Spinal cord (tissue), 10 donors: Measurements from ENCODE around the gene KAT6B. TPM values are rescaled to one million over a fixed set of nuclear protein-coding genes. Genes with fewer than 3 reads are reported as not detected.

Source experiments
- DNase-seq, 6 donors: peaks; one replicate each; pipeline versions ENCODE4 v3.0.0 to v3.0.0-alpha.2; 2013 to 2015; ENCODE audit warnings: low spot score in 6 of 6, low read depth in 4 of 6
- H3K27ac ChIP-seq: one replicate; pipeline ENCODE4 v1.5.1; 2013; ENCODE audit warnings: low read depth, low read length, control low read depth
- H3K27me3 ChIP-seq: one replicate; pipeline ENCODE4 v1.6.1; 2013; ENCODE audit warnings: low read length; ENCODE audit not compliant: control insufficient read depth, insufficient read depth
- H3K36me3 ChIP-seq: one replicate; pipeline ENCODE4 v1.6.1; 2013; ENCODE audit warnings: low read length; ENCODE audit not compliant: control insufficient read depth, insufficient read depth
- H3K4me1 ChIP-seq: one replicate; pipeline ENCODE4 v1.6.1; 2013; ENCODE audit warnings: low read length; ENCODE audit not compliant: control insufficient read depth, insufficient read depth
- H3K4me3 ChIP-seq: one replicate; pipeline ENCODE4 v1.5.1; 2013; ENCODE audit warnings: low read depth, low read length, control low read depth
- H3K9me3 ChIP-seq: one replicate; pipeline ENCODE4 v1.6.1; 2013; ENCODE audit warnings: low read length; ENCODE audit not compliant: control insufficient read depth, insufficient read depth
- WGBS: methylation state at CpG from one replicate; pipeline ENCODE4 v1.1.5; 2013; ENCODE audit warnings: missing lambda C conversion rate; ENCODE audit not compliant: insufficient coverage; 5-methylcytosine and 5-hydroxymethylcytosine counted together
- polyA plus RNA-seq, 2 donors: library from polyadenylated mRNA; unstranded; fragments of 120-200 nt; gene quantifications; one replicate each; pipeline ENCODE4 v1.2.1, GENCODE V29; 2013; ENCODE audit not compliant: insufficient read length in 2 of 2
- total RNA-seq, 2 donors: library from RNA; depleted of rRNA in 1 of 2; stranded (reverse); fragments of 120-200 nt in 1 of 2; fragments of >200 nt in 1 of 2; gene quantifications; one replicate each; pipeline versions ENCODE4 v1.2.3 to v1.2.4, GENCODE V29; 2013 to 2014
- donor health status: healthy.

KAT6B gene
- total and polyA plus RNA-seq, 4 donors: 30.6 to 93.6 (median 37.5) TPM

DNA sequence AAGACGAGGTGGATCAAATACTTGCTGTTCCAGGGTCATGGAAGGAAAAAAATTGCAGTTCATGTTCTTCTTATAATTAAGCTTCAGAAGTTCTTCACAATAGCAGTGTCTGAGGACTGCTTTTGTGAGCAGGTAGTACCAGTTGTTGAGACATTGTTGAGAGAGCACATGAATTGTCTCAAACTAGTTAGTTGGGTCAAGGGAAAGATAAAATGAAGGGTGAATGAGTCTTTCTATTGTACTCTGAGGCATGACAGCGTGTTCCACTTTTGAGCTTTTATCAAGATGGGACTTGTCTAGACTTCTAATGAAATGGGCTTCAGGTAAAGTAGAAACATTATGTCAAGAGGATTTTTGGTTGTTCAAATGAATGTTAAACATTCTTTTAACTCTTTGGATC, 26.0 kb downstream of the KAT6B start:
- DNase-seq: no peak
- no peak overlapping the region for H3K27ac ChIP-seq
- peaks cover 7% of the 10 kb centered on the region for H3K4me1 ChIP-seq
- peaks cover 8% of the 10 kb centered on the region for H3K36me3 ChIP-seq
- H3K9me3 ChIP-seq: no peaks in the 10 kb centered on the region
- no peak overlapping the region for H3K4me3 ChIP-seq
- 60% methylated on average over 1 of the region's 2 CpGs for WGBS
- H3K27me3 ChIP-seq: no peaks in the 10 kb centered on the region

DNA sequence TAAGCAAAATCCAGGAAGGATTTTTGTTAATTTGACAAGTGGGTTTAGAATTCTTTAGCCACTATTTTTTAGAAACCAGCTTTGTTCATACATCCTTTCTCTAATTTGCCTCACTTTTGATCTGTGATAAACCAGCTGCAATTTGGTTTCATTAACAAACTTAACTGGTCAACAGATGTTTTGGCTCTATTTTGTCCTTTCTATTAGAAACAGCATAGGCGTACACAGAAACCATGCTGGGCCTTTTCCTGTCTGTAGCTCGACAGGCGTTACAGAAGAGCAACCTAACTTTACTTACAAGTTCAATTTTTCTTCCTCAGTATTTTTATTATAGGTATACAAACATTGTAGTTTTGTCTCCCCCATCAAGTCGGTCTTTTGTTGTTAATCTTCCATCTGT, 28.2 kb downstream of the KAT6B start:
- no peaks in the 10 kb centered on the region for H3K9me3 ChIP-seq
- no peak for DNase-seq
- WGBS: no CpG with 5 or more reads among the region's 4 CpGs

DNA sequence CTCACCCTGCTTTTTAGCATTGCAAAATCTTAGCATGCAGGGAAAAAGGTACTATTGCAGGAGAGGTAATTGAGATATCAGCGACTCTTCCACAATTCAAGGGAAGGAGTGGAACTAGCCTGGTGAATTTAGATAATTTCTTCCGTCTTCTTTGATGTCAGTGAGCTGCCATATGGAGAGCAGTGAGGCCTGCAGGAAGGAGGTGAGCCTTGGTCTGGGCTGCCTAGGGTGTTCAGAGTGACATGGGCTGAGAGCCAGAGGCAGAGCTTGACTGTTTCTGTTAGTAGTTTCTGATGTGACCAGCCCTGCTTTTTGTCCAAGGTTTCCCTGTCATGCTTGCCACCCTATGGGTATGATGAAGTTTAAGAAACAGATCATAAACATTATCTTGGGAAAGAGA, 28.6 kb downstream of the KAT6B start:
- Histone ChIP-seq H3K4me3 (no peak overlapping the region), H3K27me3 (no peaks in the 10 kb centered on the region), H3K9me3 (no peaks in the 10 kb centered on the region), H3K4me1 (peaks cover 7% of the 10 kb centered on the region), H3K36me3 (peaks cover 2% of the 10 kb centered on the region), H3K27ac (no peak overlapping the region)
- peak in 1 of 6 donors; percentile 30 for DNase-seq
- WGBS: 52% methylated on average over 2 of the region's 2 CpGs

More for the DNA sequence above, 28.2 kb downstream of the KAT6B start:
- Histone ChIP-seq H3K27ac (no peak overlapping the region), H3K4me3 (no peak overlapping the region), H3K27me3 (no peaks in the 10 kb centered on the region), H3K36me3 (peaks cover 2% of the 10 kb centered on the region), H3K4me1 (peaks cover 7% of the 10 kb centered on the region)

DNA sequence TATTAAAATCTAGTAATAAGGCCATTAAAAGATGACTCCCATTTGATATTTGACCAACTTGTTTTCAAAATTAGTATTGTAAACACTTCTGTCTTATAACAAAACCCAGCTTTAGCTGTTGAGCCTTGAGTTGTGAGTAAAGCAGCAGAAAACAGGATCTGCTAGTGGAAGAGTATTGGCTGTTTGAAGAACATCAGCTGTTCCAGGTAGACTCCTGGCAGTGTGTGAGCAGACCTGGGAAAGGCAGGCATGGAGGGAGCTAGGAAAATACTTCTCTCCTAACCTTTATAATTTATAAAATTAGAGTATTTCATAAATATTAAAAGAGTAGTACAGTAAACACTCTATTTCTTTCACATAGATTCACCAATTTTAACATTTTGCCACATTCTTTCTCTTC, 29.0 kb downstream of the KAT6B start:
- Histone ChIP-seq H3K27ac (no peak overlapping the region), H3K4me1 (peaks cover 7% of the 10 kb centered on the region), H3K4me3 (no peak overlapping the region), H3K9me3 (no peaks in the 10 kb centered on the region), H3K27me3 (no peaks in the 10 kb centered on the region), H3K36me3 (peaks cover 2% of the 10 kb centered on the region)
- DNase-seq: no peak

DNA sequence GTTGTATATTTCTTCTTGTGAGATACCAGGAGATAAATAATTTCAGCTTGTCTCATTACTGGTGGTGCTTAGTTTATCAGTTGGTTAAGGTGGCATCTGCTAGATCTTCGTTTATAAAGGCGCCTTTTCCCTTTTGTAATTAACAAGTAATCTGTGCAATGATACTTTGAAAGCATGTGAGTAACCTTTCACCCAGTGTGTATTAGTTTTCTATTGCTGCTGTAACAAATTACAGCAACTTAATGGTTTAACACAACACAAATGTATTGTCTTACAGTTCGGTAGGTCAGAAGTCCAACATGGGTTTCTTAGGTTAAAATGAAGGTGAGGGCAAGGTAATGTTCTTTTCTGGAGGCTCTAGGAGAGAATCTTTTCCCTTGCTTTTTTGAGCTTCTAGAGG, 30.5 kb downstream of the KAT6B start:
- no peak overlapping the region for H3K27ac ChIP-seq
- H3K27me3 ChIP-seq: no peaks in the 10 kb centered on the region
- H3K4me1 ChIP-seq: peaks cover 3% of the 10 kb centered on the region
- DNase-seq: no peak
- no peaks in the 10 kb centered on the region for H3K9me3 ChIP-seq
- H3K4me3 ChIP-seq: no peak overlapping the region
- no CpG with 5 or more reads among the region's 3 CpGs for WGBS
- no peaks in the 10 kb centered on the region for H3K36me3 ChIP-seq

DNA sequence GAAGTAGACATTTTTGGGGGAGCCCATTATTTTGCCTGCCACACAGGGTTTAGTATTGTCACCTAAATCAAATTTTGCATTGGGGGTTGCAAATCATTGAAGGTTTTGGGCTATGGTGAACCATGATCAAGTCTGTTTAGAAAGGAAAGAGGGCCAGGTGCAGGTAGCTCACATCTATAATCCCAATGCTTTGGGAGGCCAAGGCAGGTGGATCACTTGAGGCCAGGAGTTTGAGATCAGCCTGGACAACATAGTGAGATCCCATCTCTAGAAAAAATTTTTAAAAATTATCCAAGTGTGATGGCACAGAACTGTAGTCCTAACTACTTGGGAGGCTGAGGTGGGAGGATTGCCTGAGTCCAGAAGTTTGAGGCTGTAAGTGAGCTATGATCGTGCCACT, 31.2 kb downstream of the KAT6B start:
- no peak for DNase-seq
- no peak overlapping the region for H3K27ac ChIP-seq
- peaks cover 3% of the 10 kb centered on the region for H3K4me1 ChIP-seq
- H3K9me3 ChIP-seq: no peaks in the 10 kb centered on the region
- H3K4me3 ChIP-seq: no peak overlapping the region
- WGBS: no CpG with 5 or more reads among the region's 1 CpG
- H3K36me3 ChIP-seq: no peaks in the 10 kb centered on the region
- H3K27me3 ChIP-seq: no peaks in the 10 kb centered on the region

DNA sequence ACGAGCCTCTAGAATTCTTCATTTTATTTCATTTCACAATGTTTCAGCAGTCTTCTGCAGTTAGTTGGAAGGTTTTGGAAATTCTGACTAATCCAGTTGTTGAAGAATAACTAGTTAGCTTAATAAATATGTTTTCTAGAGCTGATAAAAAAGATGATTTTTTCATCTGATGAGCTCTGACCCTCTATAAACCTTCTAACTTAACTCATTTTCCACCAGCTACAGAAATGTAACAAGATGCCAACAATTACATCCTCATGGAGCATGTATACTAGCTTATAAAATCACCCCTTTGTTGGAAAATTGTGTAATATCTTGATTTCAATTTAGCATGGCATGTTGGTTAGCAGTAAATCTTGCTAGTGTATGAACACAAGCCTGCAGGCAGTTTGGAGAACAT, 33.1 kb downstream of the KAT6B start:
- DNase-seq: no peak
- peaks cover 3% of the 10 kb centered on the region for H3K4me1 ChIP-seq
- WGBS: no CpG with 5 or more reads among the region's 1 CpG
- no peaks in the 10 kb centered on the region for H3K27me3 ChIP-seq
- no peak overlapping the region for H3K27ac ChIP-seq
- H3K36me3 ChIP-seq: no peaks in the 10 kb centered on the region
- no peaks in the 10 kb centered on the region for H3K9me3 ChIP-seq
- no peak overlapping the region for H3K4me3 ChIP-seq

DNA sequence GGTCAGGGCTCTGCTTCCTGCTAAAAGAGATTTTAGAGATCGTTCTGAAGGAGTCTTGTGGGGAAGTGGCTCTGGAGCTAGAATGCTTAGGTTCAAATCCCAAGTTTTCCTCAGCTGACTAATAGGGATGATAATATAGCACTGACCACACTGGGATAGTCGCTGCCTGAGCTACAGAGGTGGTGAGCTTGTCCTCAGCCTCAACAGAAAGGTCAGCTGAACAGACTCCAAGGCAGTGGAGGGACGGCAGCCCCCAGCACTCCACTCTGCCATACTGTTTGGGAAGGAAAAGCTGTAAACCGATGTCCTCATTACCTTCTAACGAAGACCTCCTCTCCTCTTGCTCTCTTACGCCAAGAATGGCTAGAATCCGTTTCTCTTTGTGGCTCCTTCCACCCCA, 36.2 kb downstream of the KAT6B start:
- H3K27ac ChIP-seq: no peak overlapping the region
- no peak for DNase-seq
- no peak overlapping the region for H3K4me3 ChIP-seq
- peaks cover 3% of the 10 kb centered on the region for H3K4me1 ChIP-seq
- WGBS: 63% methylated on average over 2 of the region's 7 CpGs
- H3K27me3 ChIP-seq: no peaks in the 10 kb centered on the region
- H3K36me3 ChIP-seq: no peaks in the 10 kb centered on the region
- no peaks in the 10 kb centered on the region for H3K9me3 ChIP-seq

DNA sequence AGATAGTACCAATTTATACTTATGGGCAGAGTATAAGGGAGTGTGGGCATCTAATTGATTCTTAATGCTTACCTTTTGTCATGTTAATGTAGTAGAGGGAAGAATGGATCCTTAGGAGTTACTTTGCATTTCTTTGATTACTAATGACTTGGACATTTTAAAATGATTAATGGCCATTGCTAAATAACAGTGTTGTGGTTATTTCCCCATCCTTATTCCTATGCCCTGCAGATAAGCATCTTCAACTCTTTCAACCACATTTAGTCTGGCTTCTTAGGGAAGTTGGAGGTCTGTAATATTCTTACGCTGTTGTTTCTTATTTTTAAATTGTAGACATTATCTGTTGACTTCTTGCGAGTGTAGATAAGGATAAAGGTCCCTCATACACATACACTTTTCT, 37.2 kb downstream of the KAT6B start:
- Histone ChIP-seq H3K4me3 (no peak overlapping the region), H3K36me3 (no peaks in the 10 kb centered on the region), H3K9me3 (no peaks in the 10 kb centered on the region), H3K27ac (no peak overlapping the region), H3K4me1 (peaks cover 3% of the 10 kb centered on the region), H3K27me3 (no peaks in the 10 kb centered on the region)
- no peak for DNase-seq
- no CpG with 5 or more reads among the region's 2 CpGs for WGBS

DNA sequence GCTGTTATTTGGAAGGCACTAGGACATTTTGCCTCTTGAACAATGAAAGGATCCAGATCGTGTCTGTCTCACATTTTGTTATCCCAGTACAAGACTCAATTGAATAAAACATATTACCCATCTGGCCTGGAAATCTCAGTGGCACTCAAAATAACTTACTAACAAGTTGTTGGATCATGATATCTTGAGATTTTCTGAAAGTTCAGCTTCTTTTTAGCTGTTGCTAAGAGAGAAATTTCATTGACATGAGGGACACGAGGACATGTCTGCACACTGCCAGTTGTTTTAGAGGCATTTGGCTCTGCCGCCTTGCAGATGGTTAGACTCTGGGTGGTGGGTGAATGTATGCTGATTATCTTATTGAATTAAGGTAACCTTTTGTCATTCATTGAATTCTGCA, 41.0 kb downstream of the KAT6B start:
- no peaks in the 10 kb centered on the region for H3K27me3 ChIP-seq
- H3K27ac ChIP-seq: no peak overlapping the region
- no peaks in the 10 kb centered on the region for H3K9me3 ChIP-seq
- WGBS: 48% methylated on average over 2 of the region's 3 CpGs
- peak in 2 of 6 donors; percentile 34 to 70 for DNase-seq
- H3K4me3 ChIP-seq: no peak overlapping the region
- H3K36me3 ChIP-seq: no peaks in the 10 kb centered on the region
- H3K4me1 ChIP-seq: peaks cover 3% of the 10 kb centered on the region
